IPS-20b (cell line): ENCODE results near the gene ZNF723.
"Not testable (repeated sequence)": the region's sequence is repeated elsewhere in the genome, so short reads cannot be mapped to it uniquely, and the experiment has no call there.

Source experiments
- H3K27ac ChIP-seq: one replicate; pipeline ENCODE4 v1.5.1; 2013; ENCODE audit warnings: low read length
- H3K27me3 ChIP-seq: 2 replicates; pipeline ENCODE4 v1.6.1; 2013; ENCODE audit warnings: mild to moderate bottlenecking, low read length, inconsistent platforms; ENCODE audit not compliant: insufficient read depth
- H3K36me3 ChIP-seq: 2 replicates; pipeline ENCODE4 v1.6.1; 2013; ENCODE audit warnings: low read depth, mild to moderate bottlenecking, inconsistent platforms, low read length, moderate library complexity; ENCODE audit not compliant: insufficient read depth
- H3K4me1 ChIP-seq: 2 replicates; pipeline ENCODE4 v1.6.1; 2013; ENCODE audit warnings: mild to moderate bottlenecking, control low read depth, inconsistent platforms, low read length, moderate library complexity; ENCODE audit not compliant: insufficient read depth
- H3K4me3 ChIP-seq: 2 replicates; pipeline ENCODE4 v1.5.1; 2013; ENCODE audit warnings: mild to moderate bottlenecking, low read length, inconsistent platforms
- H3K9ac ChIP-seq: 2 replicates; pipeline ENCODE4 v1.6.1; 2013; ENCODE audit warnings: low read depth, mild to moderate bottlenecking, inconsistent platforms, low read length, moderate library complexity
- H3K9me3 ChIP-seq: 2 replicates; pipeline ENCODE4 v1.6.1; 2013; ENCODE audit warnings: mild to moderate bottlenecking, low read depth, low read length, inconsistent platforms; ENCODE audit not compliant: insufficient read depth

The ZNF723 gene

DNA sequence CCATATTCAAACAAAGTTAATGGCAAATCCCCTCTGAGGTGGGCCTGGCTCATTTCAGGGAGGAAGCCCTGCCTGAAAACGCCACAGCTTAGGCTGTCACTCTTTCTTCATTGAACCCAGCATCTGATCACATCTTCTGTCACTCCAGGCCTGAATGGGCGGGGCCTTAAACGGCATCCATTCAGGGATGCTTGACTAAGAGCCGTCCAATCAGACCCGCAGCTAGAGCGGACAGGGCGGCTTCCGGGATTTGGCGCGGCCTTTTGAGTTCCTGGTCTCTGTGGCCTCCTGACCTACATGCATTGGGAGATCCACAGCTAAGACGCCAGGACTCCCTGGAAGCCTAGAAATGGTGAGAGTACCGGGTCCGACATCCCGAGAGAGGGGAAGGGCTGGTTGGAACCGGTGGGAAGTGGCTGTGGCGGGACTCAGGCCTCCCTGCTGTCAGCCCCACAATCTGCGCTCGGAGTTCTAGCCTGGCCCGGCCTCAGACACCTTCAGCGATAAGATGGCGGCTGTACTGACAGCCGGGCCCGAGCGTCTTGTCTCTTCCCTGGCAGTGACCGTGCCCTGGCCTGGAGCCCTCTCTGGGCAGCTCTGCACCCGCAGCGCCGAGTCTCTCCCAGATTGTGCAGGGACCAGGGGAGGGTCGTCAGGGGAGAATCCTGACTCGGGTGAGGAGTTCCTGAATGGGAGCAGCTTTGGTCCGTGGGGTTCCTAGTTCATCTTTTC lies at the start of gene ZNF723:
ZNF723 (plus strand) TSS at position 261 of the 732 bp plus-strand sequence; CDS start at position 350, 89 bp downstream.
- Histone ChIP-seq H3K27ac (no peak within 1 kb of the TSS), H3K27me3 (no peaks in the 10 kb centered on the region), H3K4me1 (no peaks in the 10 kb centered on the region), H3K36me3 (no peaks in the 10 kb centered on the region), H3K4me3 (no peak within 1 kb of the TSS), H3K9ac (no peak within 1 kb of the TSS), H3K9me3 (peaks cover 96% of the 10 kb centered on the region)

DNA sequence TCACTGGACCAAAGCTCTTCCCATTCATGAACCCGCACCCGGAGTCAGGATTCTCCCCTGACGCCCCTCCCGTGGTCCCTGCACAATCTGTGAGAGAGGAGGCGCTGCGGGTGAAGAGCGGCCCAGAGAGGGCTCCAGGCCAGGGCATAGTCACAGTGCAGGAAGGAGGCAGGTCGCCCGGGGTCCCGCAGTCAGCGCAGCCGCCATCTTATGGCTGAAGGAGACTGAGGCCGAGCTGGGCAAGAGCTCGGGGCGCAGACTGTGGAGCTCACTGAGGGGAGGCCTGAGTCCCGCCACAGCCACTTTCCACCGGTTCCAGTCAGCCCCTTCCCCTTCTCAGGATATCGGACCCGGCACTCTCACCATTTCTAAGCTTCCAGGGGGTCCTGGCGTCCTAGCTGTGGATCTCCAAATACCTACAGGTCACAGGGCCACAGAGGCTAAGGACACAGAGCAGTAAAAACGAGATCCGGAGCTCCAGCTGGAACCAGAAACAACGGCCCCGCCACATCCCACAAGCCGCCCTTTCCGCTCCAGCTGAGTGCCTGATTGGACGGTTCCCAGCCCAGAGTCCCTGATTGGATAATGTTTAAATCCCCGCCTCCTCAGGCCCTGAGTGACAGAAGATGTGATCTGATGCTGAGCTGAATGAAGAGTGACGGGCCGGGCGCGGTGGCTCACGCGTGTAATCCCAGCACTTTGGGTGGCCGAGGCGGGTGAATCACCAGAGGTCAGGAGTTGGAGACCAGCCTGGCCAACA lies 48.3 kb upstream of the ZNF723 start, which contains the start of gene ZNF99:
ZNF99 (minus strand) TSS at position 501 of the 760 bp plus-strand sequence; CDS start at position 366, 135 bp downstream.
- Histone ChIP-seq H3K9me3 (peaks cover 77% of the 10 kb centered on the region), H3K27me3 (no peaks in the 10 kb centered on the region), H3K36me3 (no peaks in the 10 kb centered on the region), H3K4me1 (no peaks in the 10 kb centered on the region), H3K27ac (no peak within 1 kb of the TSS), H3K9ac (no peak within 1 kb of the TSS), H3K4me3 (no peak within 1 kb of the TSS)

DNA sequence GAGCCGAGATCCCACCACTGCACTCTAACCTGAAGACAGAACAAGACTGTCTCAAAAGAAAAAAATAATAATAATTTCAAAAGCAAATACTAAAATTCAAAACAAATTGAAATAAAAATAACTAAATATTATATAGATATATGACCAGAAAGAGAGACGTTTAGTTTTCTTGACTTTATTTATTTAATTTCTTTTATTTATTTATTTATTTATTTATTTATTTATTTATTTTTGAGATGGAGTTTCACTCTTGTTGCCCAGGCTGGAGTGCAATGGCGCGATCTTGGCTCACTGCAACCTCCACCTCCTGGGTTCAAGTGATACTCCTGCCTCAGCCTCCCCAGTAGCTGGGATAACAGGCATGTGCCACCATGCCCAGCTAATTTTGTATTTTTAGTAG lies 39.2 kb upstream of the ZNF723 start:
- peaks cover 81% of the 10 kb centered on the region for H3K9me3 ChIP-seq
- H3K27me3 ChIP-seq = not testable (repeated sequence)

DNA sequence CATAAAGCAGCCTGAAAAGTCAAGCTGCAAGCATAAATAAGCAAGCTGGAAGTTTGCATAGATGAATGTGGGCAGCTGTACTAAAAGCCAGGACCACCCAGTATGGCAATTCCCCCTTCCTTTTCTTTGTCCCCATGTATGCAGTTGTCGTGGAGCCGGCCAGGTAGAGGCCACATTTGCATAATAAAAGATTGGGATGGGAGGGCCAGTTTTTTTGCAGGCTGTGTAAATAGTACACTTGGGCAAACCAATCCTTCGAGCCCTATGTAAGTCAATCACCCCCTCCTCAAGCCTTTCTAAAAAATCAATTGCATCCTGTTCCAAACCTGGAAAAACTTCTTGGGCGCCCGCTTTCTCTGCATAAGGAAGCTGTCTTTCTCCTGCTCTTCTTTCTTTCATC lies 35.1 kb upstream of the ZNF723 start:
- H3K4me3 ChIP-seq = no peak overlapping the region
- no peaks in the 10 kb centered on the region for H3K36me3 ChIP-seq
- H3K27ac ChIP-seq = no peak overlapping the region
- no peaks in the 10 kb centered on the region for H3K4me1 ChIP-seq
- peaks cover 88% of the 10 kb centered on the region for H3K9me3 ChIP-seq
- H3K27me3 ChIP-seq = no peaks in the 10 kb centered on the region
- H3K9ac ChIP-seq = no peak overlapping the region

More for the DNA sequence above, 39.2 kb upstream of the ZNF723 start:
- not testable (repeated sequence) for H3K9ac ChIP-seq, H3K4me3 ChIP-seq, H3K4me1 ChIP-seq, H3K27ac ChIP-seq, H3K36me3 ChIP-seq

DNA sequence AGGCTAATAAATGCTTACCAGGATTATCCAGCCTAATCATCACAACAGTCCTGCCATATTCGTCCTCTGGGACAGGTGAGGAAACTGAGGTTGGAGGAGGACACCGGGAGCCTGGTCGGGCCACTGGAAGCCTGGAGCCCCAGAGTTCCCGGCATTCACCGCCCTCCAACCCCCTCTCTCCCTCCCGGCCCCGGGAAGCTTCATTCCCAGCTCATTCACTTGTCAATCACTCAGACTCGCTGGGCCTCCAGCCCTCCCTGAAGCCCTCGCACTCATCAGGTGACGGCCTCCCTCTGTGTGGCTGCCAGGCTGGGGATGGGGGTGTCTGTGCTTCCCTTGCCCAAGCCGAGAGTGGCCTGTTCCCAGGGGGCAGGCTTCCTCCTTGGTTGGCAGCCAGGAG lies 25.7 kb upstream of the ZNF723 start:
- no peak overlapping the region for H3K27ac ChIP-seq
- no peaks in the 10 kb centered on the region for H3K4me1 ChIP-seq
- no peaks in the 10 kb centered on the region for H3K27me3 ChIP-seq
- no peak overlapping the region for H3K4me3 ChIP-seq
- no peak overlapping the region for H3K9ac ChIP-seq
- no peaks in the 10 kb centered on the region for H3K36me3 ChIP-seq
- peaks cover 78% of the 10 kb centered on the region for H3K9me3 ChIP-seq

DNA sequence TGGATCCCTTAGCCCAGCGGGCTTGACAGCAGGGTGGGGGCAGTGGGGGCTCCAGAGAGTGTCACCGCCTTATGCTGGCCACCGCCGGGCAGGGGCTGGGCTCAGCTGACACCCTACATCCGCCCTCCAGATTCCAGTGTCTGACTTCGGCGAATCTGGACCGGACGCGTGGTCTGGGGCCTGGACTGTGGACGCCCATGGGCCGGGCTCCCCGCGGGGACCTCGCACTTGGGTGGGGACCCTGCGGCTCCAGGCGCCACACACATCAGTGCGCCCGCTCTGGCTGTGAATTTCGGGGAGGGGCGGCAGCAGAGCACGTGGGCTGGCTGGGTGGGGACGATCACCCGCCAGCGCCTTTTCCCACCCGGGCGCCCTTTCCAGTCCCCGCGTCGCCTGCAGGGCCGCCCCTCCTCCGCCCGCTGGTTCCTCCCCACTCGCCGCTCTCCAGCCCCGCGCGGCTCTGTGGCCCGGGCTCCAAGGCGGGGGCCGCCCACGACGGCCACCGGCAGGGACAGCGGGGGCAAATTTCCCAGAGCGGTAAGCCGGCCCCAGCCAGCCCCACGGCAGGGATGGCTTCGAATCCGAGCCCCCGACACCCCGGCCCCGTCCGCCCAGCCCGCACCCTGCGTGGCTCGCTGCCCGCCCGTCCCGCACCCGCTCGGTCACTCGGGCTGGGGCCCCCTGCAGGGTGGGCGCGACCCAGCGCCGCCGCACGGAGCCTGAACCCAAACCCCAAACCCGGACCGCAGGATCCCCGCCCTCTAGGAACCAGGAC lies 24.8 kb upstream of the ZNF723 start:
- no peak overlapping the region for H3K27ac ChIP-seq
- H3K9me3 ChIP-seq = peaks cover 78% of the 10 kb centered on the region
- no peaks in the 10 kb centered on the region for H3K4me1 ChIP-seq
- no peaks in the 10 kb centered on the region for H3K27me3 ChIP-seq
- no peak overlapping the region for H3K9ac ChIP-seq
- H3K4me3 ChIP-seq = no peak overlapping the region
- H3K36me3 ChIP-seq = no peaks in the 10 kb centered on the region

DNA sequence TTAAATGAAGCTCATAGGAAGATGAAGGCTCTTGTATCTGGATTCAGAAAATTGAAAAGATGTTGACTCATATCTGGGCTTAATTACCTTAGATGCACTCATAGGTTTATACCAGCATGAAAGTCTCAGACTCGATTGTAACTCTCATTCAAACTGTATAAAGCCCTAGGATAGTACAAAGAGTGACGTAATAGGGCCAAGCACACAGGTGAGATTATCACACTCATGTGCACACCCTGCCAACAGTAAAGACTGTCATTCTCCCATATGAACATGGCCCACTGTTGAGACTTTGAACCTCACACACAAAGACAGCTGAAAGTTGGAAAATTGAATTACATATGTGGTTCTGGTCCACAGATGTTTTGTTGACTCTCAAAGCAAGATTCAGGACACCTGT lies 18.0 kb upstream of the ZNF723 start:
- peaks cover 99% of the 10 kb centered on the region for H3K9me3 ChIP-seq
- H3K9ac ChIP-seq = no peak overlapping the region

DNA sequence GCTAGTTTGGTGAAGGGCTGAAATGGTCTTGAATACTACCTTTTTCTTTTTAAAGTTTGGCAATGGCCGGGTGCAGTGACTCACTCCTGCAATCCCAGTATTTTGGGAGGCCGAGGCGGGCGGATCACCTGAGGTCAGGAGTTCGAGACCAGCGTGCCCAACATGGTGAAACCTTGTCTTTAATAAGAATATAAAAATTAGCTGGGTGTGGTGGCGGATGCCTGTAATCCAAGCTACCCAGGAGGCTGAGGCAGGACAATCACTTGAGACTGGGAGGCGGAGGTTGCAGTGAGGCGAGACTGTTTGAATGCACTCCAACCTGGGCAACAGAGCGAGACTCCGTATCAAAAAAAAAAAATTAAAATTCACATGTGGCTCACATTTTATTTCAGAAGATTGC lies 880 bp upstream of the ZNF723 start:
- no peaks in the 10 kb centered on the region for H3K4me1 ChIP-seq
- peaks cover 96% of the 10 kb centered on the region for H3K9me3 ChIP-seq
- H3K27ac ChIP-seq = no peak overlapping the region
- H3K4me3 ChIP-seq = no peak overlapping the region
- H3K36me3 ChIP-seq = no peaks in the 10 kb centered on the region
- no peak overlapping the region for H3K9ac ChIP-seq
- no peaks in the 10 kb centered on the region for H3K27me3 ChIP-seq

More for the DNA sequence above, 18.0 kb upstream of the ZNF723 start:
- H3K4me3 ChIP-seq = no peak overlapping the region
- no peaks in the 10 kb centered on the region for H3K27me3 ChIP-seq
- no peaks in the 10 kb centered on the region for H3K36me3 ChIP-seq
- no peaks in the 10 kb centered on the region for H3K4me1 ChIP-seq
- H3K27ac ChIP-seq = no peak overlapping the region

DNA sequence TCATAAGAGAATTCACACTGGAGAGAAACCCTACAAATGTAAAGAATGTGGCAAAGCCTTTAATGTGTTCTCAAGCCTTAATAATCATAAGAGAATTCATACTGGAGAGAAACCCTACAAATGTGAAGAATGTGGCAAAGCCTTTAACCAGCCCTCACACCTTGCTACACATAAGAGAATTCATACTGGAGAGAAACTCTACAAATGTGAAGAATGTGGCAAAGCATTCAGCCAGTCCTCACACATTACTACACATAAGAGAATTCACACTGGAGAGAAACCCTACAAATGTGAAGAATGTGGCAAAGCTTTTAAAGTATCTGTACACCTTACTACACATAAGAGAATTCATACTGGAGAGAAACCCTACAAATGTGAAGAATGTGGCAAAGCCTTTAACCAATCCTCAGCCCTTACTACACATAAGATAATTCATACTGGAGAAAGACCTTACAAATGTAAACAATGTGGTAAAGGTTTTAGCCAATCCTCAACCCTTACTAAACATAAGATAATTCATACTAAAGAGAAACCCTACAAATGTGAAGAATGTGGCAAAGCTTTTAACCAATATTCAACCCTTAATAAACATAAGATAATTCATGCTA lies 25.7 kb downstream of the ZNF723 start:
- H3K36me3 ChIP-seq, H3K27me3 ChIP-seq, H3K9ac ChIP-seq, H3K27ac ChIP-seq, H3K4me3 ChIP-seq, H3K4me1 ChIP-seq: not testable (repeated sequence)
- H3K9me3 ChIP-seq = peaks cover 90% of the 10 kb centered on the region

DNA sequence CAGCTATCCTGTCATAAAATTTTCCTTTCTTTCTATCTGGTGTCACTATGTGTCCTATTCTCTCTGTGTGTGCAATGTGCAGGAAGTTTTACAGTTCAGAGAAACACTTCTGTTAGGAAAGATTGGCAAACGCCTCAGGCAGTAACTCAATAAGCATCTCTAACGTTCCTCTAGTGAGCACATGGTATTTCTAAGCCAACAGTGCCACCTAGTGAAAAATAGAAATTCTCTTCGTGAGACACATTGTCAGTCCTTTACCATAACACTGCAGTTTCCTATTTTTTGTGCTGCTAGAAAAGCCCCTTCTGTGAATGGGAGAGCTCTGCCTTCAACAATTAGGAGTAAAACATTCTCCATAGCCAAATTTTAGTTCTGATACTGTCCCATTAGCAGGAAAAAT lies 50.7 kb downstream of the ZNF723 start:
- Histone ChIP-seq H3K9me3 (peaks cover 94% of the 10 kb centered on the region), H3K4me1 (no peaks in the 10 kb centered on the region), H3K36me3 (no peaks in the 10 kb centered on the region), H3K27ac (no peak overlapping the region), H3K27me3 (no peaks in the 10 kb centered on the region), H3K9ac (no peak overlapping the region), H3K4me3 (no peak overlapping the region)

DNA sequence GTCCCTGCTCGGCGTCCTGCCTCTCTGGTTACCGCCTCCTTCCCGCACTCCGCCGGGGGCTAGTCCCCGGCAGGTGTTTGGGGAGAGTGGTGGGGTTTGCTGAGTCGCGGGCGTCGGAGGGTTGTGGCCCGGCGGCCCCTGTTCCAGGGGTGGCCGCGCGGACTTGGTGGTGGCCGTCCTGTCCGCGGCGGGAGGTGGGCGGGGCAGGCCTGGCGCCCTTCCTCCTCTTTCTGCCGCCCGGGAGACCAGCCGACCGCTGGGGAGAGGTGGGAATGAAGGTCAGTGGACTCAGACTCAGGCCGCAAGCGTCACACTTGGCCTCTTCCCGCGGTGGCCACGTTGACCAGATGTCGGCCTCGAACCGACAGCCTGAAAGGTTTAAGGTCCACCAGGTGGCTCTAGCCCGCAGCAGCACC lies 61.8 kb downstream of the ZNF723 start:
- H3K36me3 ChIP-seq = no peaks in the 10 kb centered on the region
- H3K4me1 ChIP-seq = no peaks in the 10 kb centered on the region
- H3K4me3 ChIP-seq = no peak overlapping the region
- no peaks in the 10 kb centered on the region for H3K27me3 ChIP-seq
- H3K9ac ChIP-seq = no peak overlapping the region
- no peak overlapping the region for H3K27ac ChIP-seq
- peaks cover 70% of the 10 kb centered on the region for H3K9me3 ChIP-seq
